ENCODE measurements around the gene RHBDL3. TPM values are rescaled to one million over a fixed set of nuclear protein-coding genes. Genes with fewer than 3 reads are reported as not detected.

RHBDL3 gene
- total RNA-seq, 3 donors from 2014 or later (not counting 1 experiment from before 2014, with no cell fraction given), result 0.14 to 0.21 TPM; not detected in 1

DNA sequence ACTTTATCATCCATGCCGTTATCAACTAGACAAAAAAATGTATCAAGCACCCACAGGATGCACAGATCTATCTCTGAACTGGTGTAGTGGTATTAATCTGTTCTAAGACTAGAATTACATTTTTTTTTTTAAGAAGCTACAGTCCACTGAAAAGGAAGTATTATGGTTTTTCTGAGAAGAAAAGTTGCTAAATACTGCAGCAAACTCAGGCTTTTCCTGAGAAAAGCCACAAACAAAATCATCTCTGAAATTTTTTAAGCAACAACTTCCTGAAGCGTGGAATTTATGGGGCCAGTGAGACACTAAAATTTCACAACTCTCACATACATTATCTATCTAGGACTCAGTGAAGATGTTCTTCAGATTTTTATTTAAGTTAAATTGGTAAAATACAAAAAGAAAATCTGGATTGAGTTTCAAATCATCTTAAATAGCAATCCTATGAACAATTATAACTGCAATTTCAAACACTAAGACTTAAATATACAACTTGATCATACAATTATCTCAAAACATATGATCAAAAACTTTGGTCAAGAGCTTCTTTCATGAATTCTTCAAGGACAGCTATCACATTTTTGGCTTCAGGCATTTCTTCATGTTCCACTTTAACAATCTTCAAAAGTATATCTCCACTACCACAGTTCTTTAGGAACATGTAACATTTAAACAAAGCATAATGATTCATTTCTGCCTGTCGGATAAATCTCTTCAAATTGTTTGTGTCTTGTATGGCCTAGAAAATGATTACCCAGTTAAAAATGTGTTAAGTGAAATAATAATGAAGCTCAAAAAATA lies 65.8 kb downstream of the RHBDL3 start:
- H3K9me3 ChIP-seq (ENCODE audit: control insufficient read depth, insufficient read depth, low read length), result no peaks in the 10 kb centered on the region
- no peaks in the 10 kb centered on the region for H3K36me3 Mint-ChIP-seq
- 33% methylated on average over 1 of the region's 3 CpGs for WGBS (ENCODE audit: insufficient coverage)
- H3K4me3 Mint-ChIP-seq, result peak overlapping the region; percentile 79
- peaks cover 19% of the 10 kb centered on the region for H3K4me1 ChIP-seq (ENCODE audit: control insufficient read depth, insufficient read depth, low read length)
- H3K4me3 ChIP-seq (ENCODE audit: low read length), result no peak overlapping the region
- intact Hi-C loops (cut with micrococcal nuclease), result no loop called here
- DNase-seq, result no peak
- peak; percentile 40 to 74 (median 58) for ATAC-seq
- TF ChIP-seq, protein P1, sequence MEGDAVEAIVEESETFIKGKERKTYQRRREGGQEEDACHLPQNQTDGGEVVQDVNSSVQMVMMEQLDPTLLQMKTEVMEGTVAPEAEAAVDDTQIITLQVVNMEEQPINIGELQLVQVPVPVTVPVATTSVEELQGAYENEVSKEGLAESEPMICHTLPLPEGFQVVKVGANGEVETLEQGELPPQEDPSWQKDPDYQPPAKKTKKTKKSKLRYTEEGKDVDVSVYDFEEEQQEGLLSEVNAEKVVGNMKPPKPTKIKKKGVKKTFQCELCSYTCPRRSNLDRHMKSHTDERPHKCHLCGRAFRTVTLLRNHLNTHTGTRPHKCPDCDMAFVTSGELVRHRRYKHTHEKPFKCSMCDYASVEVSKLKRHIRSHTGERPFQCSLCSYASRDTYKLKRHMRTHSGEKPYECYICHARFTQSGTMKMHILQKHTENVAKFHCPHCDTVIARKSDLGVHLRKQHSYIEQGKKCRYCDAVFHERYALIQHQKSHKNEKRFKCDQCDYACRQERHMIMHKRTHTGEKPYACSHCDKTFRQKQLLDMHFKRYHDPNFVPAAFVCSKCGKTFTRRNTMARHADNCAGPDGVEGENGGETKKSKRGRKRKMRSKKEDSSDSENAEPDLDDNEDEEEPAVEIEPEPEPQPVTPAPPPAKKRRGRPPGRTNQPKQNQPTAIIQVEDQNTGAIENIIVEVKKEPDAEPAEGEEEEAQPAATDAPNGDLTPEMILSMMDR (IDR thresholded peaks at IDR 0.05), result no peak
- no peaks in the 10 kb centered on the region for H3K27me3 Mint-ChIP-seq (ENCODE audit: low read depth in 2 of 2)
- peak overlapping the region; percentile 66 to 83 for H3K27ac Mint-ChIP-seq
- H3K27me3 ChIP-seq (ENCODE audit: control insufficient read depth, insufficient read depth, low read length), result no peaks in the 10 kb centered on the region
- H3K9me3 Mint-ChIP-seq, result no peaks in the 10 kb centered on the region
- H3K4me1 Mint-ChIP-seq, result peaks cover 21 to 26% of the 10 kb centered on the region in 2 donors
- peaks cover 14% of the 10 kb centered on the region for H3K36me3 ChIP-seq (ENCODE audit: control insufficient read depth, insufficient read depth, low read length)
- H3K27ac ChIP-seq (ENCODE audit: low read length), result peak overlapping the region; percentile 55

GRCh38 chr17:32333187-32333586 lies 67.6 kb downstream of the RHBDL3 start:
- H3K36me3 ChIP-seq (ENCODE audit: control insufficient read depth, insufficient read depth, low read length), result peaks cover 27% of the 10 kb centered on the region
- Mint-ChIP-seq H3K4me1 (peaks cover 21 to 26% of the 10 kb centered on the region in 2 donors), H3K36me3 (no peaks in the 10 kb centered on the region), H3K9me3 (no peaks in the 10 kb centered on the region), H3K27me3 (ENCODE audit: low read depth in 2 of 2) (no peaks in the 10 kb centered on the region), H3K27ac (no peak overlapping the region), H3K4me3 (no peak overlapping the region)
- no peak overlapping the region for H3K27ac ChIP-seq (ENCODE audit: low read length)
- no peak overlapping the region for H3K4me3 ChIP-seq (ENCODE audit: low read length)
- H3K9me3 ChIP-seq (ENCODE audit: control insufficient read depth, insufficient read depth, low read length), result no peaks in the 10 kb centered on the region
- 86% methylated on average over 1 of the region's 2 CpGs for WGBS (ENCODE audit: insufficient coverage)
- ATAC-seq (no peak), DNase-seq (no peak)
- peaks cover 19% of the 10 kb centered on the region for H3K4me1 ChIP-seq (ENCODE audit: control insufficient read depth, insufficient read depth, low read length)
- no peaks in the 10 kb centered on the region for H3K27me3 ChIP-seq (ENCODE audit: control insufficient read depth, insufficient read depth, low read length)
- intact Hi-C loops (cut with micrococcal nuclease), result no loop called here
- TF ChIP-seq, protein P1 (IDR thresholded peaks at IDR 0.05), result no peak

DNA sequence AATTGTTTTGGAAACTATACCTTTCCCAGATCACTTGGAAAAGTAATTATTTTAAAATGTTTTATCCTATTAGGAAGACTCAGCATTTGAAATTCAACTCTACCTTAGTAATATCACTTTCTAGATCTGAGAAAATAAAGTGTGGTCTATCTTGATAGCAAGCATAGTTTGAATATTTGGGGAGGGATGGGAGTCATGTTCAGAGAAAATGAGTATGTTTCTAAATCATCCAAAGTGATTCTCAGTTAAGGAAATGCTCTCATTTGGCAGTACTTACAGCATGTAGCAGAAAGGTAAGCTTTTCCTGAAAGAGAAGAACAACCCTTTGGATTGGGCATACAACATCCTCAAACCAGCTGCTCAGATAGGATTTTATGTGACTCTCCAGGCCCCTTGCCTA lies 69.4 kb downstream of the RHBDL3 start:
- peaks cover 14% of the 10 kb centered on the region for H3K4me1 ChIP-seq (ENCODE audit: control insufficient read depth, insufficient read depth, low read length)
- H3K4me3 ChIP-seq (ENCODE audit: low read length), result no peak overlapping the region
- no peak for ATAC-seq
- no peak for DNase-seq
- TF ChIP-seq, protein P1 (IDR thresholded peaks at IDR 0.05), result no peak
- Mint-ChIP-seq H3K27me3 (ENCODE audit: low read depth in 2 of 2) (no peaks in the 10 kb centered on the region), H3K4me3 (no peak overlapping the region), H3K36me3 (no peaks in the 10 kb centered on the region), H3K27ac (peak overlapping the region in 1 of 2 donors; percentile 8), H3K4me1 (peaks cover 21 to 23% of the 10 kb centered on the region in 2 donors), H3K9me3 (no peaks in the 10 kb centered on the region)
- H3K27me3 ChIP-seq (ENCODE audit: control insufficient read depth, insufficient read depth, low read length), result no peaks in the 10 kb centered on the region
- intact Hi-C loops (cut with micrococcal nuclease), result no loop called here
- H3K27ac ChIP-seq (ENCODE audit: low read length), result no peak overlapping the region
- no peaks in the 10 kb centered on the region for H3K9me3 ChIP-seq (ENCODE audit: control insufficient read depth, insufficient read depth, low read length)
- H3K36me3 ChIP-seq (ENCODE audit: control insufficient read depth, insufficient read depth, low read length), result peaks cover 29% of the 10 kb centered on the region

Measured in natural killer cell (primary cell).